ENCODE data around the gene EFNA2. TPM values are rescaled to one million over a fixed set of nuclear protein-coding genes. Genes with fewer than 3 reads are reported as not detected.

EFNA2 gene
- total RNA-seq, 4 donors from 2014 or later, result 0.76 TPM; not detected in 3

GRCh38 chr19:1309977-1310852, 24.5 kb downstream of the EFNA2 start:
- H3K36me3 ChIP-seq, result no peaks in the 10 kb centered on the region
- H3K27ac ChIP-seq, result no peak overlapping the region
- H3K4me3 ChIP-seq, result no peak overlapping the region
- peak in 1 of 2 donors; percentile 10 for DNase-seq
- no peaks in the 10 kb centered on the region for H3K4me1 ChIP-seq
- H3K27me3 ChIP-seq, result peaks cover 0 to 8% of the 10 kb centered on the region in 2 donors
- intact Hi-C loops (cut with DNase I; ENCODE audit: low total_unique reads), result no loop called here
- no peaks in the 10 kb centered on the region for H3K9me3 ChIP-seq
- no peak for TF ChIP-seq POLR2A (IDR thresholded peaks at IDR 0.05)
- TF ChIP-seq, protein P1, sequence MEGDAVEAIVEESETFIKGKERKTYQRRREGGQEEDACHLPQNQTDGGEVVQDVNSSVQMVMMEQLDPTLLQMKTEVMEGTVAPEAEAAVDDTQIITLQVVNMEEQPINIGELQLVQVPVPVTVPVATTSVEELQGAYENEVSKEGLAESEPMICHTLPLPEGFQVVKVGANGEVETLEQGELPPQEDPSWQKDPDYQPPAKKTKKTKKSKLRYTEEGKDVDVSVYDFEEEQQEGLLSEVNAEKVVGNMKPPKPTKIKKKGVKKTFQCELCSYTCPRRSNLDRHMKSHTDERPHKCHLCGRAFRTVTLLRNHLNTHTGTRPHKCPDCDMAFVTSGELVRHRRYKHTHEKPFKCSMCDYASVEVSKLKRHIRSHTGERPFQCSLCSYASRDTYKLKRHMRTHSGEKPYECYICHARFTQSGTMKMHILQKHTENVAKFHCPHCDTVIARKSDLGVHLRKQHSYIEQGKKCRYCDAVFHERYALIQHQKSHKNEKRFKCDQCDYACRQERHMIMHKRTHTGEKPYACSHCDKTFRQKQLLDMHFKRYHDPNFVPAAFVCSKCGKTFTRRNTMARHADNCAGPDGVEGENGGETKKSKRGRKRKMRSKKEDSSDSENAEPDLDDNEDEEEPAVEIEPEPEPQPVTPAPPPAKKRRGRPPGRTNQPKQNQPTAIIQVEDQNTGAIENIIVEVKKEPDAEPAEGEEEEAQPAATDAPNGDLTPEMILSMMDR (IDR thresholded peaks at IDR 0.05), result no peak

GRCh38 chr19:1310853-1311180, 25.1 kb downstream of the EFNA2 start:
- intact Hi-C loops (cut with DNase I; ENCODE audit: low total_unique reads), result no loop called here
- peaks cover 1 to 8% of the 10 kb centered on the region in 2 donors for H3K27me3 ChIP-seq
- H3K4me3 ChIP-seq, result no peak overlapping the region
- H3K9me3 ChIP-seq, result no peaks in the 10 kb centered on the region
- DNase-seq, result no peak
- H3K36me3 ChIP-seq, result no peaks in the 10 kb centered on the region
- H3K27ac ChIP-seq, result no peak overlapping the region
- H3K4me1 ChIP-seq, result peaks cover 0 to 3% of the 10 kb centered on the region in 2 donors
- no peak for TF ChIP-seq POLR2A (IDR thresholded peaks at IDR 0.05)
- TF ChIP-seq, protein P1 (IDR thresholded peaks at IDR 0.05), result no peak

DNA sequence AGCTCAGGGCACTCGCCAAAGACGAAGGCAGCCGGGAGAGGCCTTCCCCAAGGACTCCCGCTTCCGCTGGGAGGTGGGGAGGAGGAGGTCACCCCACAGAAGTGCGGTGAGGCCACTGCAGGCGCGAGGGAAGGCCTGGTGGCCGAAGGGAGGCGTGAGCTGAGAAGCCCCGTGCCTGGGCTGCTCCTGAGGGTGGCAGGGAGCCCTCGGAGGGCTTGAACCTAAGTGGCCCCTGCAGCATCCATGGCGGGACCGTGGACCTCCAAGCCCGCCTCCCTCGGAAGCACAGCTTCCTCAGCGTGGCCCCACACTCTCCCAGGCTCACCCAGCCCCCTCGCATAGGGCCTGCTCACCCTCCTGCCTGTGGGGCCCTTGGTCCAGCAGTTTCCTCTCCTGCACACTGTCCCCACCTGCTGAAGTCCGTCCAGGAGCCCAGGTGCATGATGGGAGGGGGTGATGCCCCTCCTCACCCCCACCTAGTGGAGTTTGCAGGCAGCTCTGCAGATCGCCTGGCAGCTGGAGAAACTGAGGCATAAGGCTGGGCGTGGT, 25.9 kb downstream of the EFNA2 start:
- no peaks in the 10 kb centered on the region for H3K36me3 ChIP-seq
- peaks cover 0 to 6% of the 10 kb centered on the region in 2 donors for H3K4me1 ChIP-seq
- no peak overlapping the region for H3K27ac ChIP-seq
- intact Hi-C loops (cut with DNase I; ENCODE audit: low total_unique reads), result no loop called here
- no peaks in the 10 kb centered on the region for H3K9me3 ChIP-seq
- H3K27me3 ChIP-seq, result peaks cover 8% of the 10 kb centered on the region in 2 donors
- no peak overlapping the region for H3K4me3 ChIP-seq
- TF ChIP-seq, protein P1 (IDR thresholded peaks at IDR 0.05), result no peak
- no peak for TF ChIP-seq POLR2A (IDR thresholded peaks at IDR 0.05)
- DNase-seq, result no peak

- intact Hi-C loops (cut with DNase I; ENCODE audit: low total_unique reads), result no loop called here
- no peak for TF ChIP-seq POLR2A (IDR thresholded peaks at IDR 0.05)
- TF ChIP-seq, protein P1 (IDR thresholded peaks at IDR 0.05), result no peak
These were observed 27.4 kb downstream of the EFNA2 start for GRCh38 chr19:1312767-1313694.

More at GRCh38 chr19:1312767-1313694, 27.4 kb downstream of the EFNA2 start:
- Histone ChIP-seq H3K36me3 (no peaks in the 10 kb centered on the region), H3K27ac (no peak overlapping the region), H3K9me3 (no peaks in the 10 kb centered on the region), H3K4me1 (peaks cover 0 to 6% of the 10 kb centered on the region in 2 donors), H3K27me3 (peaks cover 9 to 13% of the 10 kb centered on the region in 2 donors), H3K4me3 (no peak overlapping the region)
- DNase-seq, result no peak

All from uterus (tissue), 4 donors.